GM21737 (cell line): Measurements from ENCODE around the gene EIF4A3.

Source experiments
- ATAC-seq: cut with Tn5 transposase; IDR thresholded peaks from one replicate; pipeline ENCODE4 v1.9.1; 2021; ENCODE audit warnings: mild to moderate bottlenecking, moderate library complexity; ENCODE audit not compliant: unreplicated experiment

The EIF4A3 gene

DNA sequence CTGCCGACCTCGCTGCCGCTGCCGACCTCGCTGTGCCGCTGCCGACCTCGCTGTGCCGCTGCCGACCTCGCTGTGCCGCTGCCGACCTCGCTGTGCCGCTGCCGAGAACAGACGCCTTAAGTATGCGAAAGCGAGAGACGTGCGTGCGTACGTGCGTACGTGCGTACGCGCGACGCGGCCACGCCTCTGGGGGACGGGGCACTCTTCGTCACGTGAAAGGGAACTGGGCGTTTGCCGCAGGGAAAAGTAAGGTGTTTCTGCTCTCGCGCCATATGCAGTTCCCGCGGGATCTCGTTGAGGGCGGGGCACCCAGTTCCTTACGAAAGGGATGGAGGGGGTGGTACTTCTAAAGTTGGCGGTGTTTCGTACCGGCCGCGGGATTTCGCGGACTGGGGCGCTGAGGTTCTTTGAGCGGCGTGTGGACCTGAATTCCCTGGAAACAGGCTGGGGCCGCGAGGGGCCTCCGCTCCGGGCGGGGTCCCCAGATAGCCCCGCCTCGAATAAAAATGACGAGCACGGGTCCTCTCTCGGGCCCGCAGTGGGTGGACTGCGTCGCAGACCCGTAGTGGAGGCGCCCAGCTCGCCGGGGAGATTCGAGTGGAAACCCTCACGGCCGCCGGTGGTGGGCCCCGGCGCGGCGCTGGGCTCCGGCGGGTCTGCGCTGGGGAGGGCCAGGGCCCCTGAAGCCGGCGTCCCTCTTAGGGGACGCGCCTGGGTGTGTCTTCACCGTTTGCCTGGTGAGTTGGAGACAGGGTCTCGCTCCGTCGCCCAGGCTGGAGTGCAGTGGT lies at the start of gene EIF4A3:
Gene EIF4A3, minus strand, starts transcription at position 94 of the 788 bp plus-strand sequence. CDS start 167 bp downstream, outside the sequence.
- ATAC-seq = peak; percentile 81

DNA sequence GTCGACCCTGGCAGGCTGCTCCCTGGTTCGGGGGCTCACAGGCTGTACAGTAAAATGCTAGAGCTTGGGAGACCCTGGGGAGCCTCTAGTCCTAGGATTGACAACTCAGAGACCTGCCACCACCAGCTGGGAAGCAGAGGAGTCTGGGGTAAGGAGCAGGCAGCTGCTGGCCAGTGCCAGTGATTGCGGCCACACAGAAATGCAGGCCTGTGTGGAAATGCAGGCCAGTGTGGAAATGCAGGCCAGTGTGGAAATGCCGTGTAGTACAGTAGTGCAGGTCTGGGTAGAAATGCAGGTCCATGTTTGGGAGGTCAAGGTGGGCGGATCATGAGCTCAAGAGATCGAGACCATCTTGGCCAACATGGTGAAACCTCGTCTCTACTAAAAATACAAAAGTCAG lies 49.7 kb upstream of the EIF4A3 start:
- ATAC-seq = no peak

DNA sequence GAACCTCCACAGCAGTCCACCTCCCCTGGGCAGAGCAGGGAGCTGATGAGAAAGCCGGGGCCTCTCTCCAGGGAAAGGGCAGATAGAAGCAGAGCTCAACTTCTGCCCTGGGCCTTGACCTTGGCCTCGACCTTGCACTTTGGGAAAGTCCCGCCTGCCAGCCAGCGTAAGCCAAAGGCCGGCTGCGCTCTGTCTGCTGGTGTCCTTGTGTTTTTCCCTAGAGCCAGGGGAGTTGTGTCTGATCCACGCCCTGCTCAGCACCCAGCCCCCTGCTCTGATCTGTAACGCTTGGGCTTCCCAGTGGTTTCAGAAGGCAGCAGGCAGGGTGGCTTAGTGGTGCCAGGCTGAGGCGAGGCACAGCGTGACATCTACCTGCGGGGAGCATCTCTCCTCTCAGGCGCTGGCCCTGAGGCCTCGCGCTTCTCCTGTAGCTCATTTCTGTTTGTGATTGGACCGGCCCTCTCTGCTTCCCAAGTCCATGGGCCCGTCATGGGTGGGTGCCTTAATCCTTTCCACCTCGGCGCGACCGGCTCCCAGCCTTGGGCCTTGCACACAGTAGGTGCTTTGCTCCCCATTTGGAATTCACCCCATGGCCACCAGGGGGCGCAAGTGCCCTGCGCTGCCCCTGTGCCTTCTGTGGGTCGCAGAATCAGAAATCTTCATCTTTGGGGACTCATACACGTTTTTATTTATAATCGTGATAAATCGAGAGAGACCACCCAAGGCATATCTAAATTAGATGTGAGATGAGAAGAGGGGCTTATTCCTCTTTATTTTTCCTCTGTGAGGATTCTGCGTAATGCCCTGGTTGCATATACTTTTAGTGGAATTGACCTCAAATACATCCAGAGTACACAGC lies 49.0 kb upstream of the EIF4A3 start:
- no peak for ATAC-seq

DNA sequence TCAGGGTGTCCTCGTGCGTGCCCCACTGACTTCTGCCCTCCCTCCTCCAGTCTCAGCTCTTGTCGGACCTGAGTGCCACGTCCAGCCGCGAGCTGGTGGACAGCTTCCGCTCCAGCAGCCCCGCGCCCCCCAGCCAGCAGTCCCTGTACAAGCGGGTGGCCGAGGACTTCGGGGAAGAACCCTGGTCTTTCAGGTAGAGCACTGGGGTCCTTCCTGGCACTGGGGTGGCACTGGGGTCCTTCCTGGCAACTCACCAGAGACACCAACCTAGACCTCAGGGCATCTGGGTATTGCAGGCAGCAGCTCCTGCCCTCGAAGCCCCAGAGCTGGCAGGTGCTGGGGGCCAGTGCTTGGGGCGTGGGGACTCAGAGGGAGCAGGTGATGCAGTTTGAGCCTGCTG lies 48.2 kb upstream of the EIF4A3 start:
- no peak for ATAC-seq

DNA sequence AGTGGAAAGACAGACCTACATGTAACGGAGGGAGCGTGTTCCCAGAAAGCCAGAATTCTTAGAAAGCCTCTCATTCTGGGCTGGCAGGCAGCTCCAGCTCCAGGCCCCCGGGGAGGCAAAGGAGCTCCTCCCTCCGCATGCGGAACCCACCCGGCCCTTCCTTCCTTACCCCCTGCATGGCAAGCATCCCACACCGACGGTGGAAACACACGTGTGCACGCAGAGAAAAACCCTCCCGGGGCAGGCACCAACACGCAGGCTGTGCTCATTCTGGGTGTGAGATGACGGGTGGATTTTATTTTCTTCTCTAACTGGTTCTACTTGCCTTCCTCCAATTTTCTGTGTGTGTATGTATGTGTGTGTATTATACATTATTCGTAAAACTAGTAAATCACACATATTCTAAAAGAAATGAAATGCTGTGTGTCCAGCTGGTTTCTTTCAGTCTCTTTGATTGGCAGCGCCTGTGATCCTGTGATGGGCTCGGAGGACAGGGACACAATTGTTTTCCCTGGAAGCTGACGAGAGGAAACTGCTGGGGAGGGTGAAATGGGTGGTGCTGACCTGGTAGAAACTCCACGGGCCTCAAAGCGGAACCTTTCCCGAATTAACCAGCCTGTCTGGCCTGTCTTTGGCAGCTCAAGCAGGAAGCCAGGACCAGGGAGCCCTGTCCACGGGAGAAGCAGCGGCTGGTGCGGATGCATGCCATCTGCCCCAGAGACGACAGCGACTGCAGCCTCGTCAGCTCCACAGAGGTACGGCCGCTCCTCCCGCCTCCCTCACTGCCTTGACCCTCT lies 45.1 kb upstream of the EIF4A3 start:
- no peak for ATAC-seq

DNA sequence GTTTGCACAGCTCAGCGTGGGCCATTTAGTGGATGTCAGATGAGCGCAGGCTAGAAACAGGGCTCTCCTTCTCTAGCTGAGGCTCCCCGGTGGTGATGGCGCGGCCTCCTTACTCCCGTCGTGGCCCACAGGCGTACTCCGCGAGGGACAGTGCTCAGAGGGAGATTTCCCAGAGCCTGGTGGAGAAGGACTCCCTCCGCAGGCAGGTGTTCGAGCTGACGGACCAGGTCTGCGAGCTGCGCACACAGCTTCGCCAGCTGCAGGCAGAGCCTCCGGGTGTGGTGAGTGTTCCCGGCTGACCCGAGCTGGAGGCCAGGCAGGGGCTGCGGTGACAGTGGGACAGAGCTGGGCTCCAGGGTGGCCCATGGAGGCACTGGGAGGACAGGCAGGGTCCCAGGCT lies 44.3 kb upstream of the EIF4A3 start:
- no peak for ATAC-seq

DNA sequence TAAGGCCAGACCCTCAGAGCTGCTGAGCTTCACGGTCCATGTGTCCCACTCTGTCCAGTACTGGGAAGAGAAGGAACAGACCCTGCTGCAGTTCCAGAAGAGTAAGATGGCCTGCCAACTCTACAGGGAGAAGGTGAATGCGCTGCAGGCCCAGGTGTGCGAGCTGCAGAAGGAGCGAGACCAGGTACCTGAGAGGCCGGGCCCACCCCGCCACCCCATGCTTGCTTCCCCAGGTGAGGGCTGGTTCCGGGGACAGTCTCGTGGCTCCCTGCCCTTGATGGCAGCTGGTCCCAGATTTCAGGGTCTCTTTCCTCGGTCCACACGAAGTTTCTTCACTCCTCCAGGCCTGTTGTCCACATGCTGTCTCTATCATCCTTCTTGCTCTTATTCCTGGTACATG lies 43.8 kb upstream of the EIF4A3 start:
- no peak for ATAC-seq

DNA sequence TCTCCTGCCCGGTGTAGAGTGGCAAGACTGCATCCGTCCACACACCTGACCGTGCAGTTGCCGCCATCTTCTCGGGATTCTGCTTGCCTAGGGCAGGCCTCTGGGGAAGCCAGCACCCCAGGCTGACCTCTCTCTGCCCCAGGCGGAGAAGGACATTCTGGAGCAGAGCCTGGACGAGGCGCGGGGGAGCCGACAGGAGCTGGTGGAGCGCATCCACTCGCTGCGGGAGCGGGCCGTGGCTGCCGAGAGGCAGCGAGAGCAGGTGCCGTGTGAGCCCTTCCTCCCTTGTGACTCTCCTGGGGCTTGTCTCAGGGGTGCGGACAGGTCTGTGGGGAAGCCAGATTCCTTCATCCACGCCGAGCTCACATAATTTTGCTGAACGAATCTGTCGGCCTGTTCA lies 42.7 kb upstream of the EIF4A3 start:
- ATAC-seq = no peak

DNA sequence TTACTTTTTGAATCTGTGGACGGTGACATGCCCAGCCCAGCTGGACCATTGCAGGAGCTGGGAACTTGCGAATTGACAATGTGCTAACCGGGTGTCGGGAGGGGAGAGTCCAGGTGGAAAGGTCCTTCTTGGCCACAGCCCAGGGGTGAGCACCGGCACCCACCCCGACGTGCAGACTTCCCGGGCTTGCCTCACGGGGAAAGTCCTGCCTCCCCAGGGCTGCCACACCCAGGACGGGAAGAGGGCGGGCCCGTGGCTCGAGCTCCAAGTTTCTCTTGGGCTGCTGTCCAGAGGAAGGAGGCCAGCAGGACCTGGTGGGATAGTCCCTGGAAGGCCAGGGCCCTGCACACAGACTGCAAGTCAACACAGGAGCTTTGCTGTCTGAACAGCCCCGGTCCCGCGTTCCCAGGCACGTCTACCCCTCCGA lies 40.6 kb upstream of the EIF4A3 start:
- no peak for ATAC-seq

DNA sequence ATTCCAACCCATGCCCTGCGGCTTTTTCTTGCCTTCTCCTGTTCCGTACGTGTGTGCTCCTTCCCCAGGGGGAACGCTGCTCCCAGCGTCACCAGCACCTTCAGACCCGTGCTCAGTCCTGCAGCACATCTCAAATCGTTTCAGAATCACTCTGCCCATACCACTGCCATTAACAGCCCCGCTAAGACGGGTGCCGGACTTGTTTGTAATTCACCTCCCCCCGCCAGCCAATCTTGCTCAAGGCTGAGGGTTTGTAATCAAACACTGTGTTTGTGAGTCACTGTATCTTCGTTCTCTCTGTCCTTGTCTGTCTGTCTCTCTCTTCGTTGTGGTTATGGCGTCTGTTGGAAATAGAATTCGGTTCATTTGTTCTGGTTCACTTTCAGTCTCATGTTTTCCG lies 40.2 kb upstream of the EIF4A3 start:
- no peak for ATAC-seq

DNA sequence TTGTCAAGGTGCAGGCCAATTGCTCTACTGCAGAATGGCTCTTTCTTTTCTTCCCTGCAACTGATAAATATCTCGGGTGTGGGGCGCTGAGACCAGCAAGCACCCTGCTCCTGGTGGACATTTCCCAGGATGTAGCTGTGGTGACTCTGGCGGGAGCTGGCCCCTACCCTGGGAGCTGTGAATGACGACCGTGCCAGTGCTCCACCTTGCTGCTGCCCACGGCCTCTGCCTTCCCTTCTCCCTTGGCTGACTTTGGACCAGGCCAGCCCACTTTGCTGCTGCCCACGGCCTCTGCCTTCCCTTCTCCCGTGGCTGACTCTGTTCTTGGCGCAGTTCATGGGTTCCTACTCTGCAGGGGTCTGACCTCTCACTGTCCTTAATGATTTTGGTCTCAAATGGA lies 39.0 kb upstream of the EIF4A3 start:
- no peak for ATAC-seq

DNA sequence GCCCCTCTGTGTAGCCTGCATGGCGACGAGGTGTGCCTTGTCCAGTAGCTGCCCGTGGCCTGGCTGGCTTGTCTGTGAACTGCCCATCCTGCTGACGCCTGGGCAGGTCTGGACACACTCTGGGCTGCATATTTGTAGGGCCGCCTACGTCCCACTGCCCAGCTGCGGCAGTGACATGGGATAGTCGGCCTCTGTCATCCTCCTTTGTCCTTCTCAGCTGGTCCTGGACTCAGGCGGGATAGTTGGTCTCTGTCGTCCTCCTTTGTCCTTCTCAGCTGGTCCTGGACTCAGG lies 37.4 kb upstream of the EIF4A3 start:
- ATAC-seq = no peak

DNA sequence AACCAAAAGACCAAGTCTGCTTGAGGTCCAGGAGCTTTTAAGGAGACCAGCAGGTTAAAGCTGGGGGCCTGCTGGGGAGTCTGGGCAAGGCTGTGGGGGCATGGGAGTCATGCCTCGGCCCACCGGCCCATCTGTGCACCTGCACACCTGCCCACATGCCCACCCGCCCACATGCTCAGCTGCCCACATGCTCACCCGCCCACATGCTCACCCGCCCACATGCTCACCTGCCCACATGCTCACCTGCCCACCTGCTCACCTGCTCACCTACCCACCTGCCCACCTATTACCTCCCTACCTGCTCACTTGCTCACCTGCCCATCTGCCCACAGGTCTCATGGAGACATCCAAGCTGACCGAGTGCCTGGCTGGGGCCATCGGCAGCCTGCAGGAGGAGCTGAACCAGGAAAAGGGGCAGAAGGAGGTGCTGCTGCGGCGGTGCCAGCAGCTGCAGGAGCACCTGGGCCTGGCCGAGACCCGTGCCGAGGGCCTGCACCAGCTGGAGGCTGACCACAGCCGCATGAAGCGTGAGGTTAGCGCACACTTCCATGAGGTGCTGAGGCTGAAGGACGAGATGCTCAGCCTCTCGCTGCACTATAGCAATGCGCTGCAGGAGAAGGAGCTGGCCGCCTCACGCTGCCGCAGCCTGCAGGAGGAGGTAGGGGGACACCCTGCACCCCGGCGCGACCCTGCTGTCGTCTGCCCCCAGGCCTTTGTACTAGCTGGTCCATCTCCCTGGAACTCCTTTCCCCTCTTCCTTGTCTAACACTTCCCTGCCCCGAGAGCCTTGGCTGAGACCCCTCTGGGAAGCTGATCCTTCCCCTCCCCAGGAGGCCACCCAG lies 36.9 kb upstream of the EIF4A3 start:
- ATAC-seq = no peak

DNA sequence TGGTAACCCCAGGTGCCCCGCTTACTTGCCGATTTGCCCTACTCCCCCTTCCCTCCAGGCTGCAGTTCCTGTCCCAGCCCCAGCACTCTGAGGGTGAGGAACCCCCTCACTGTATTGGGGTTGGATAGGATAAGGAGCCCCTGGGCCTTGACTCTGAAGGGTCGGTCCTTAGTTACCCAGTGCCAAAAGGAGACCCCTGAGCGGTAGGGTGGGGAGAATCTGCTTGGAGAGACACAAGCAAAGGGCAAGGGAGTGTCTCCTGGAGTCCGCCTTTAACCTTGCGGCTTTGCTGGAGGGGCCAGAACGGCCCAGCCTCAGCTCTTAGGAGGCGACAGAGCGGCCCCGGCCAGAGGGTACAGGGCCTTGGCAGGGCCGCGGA lies 35.9 kb upstream of the EIF4A3 start:
- no peak for ATAC-seq

DNA sequence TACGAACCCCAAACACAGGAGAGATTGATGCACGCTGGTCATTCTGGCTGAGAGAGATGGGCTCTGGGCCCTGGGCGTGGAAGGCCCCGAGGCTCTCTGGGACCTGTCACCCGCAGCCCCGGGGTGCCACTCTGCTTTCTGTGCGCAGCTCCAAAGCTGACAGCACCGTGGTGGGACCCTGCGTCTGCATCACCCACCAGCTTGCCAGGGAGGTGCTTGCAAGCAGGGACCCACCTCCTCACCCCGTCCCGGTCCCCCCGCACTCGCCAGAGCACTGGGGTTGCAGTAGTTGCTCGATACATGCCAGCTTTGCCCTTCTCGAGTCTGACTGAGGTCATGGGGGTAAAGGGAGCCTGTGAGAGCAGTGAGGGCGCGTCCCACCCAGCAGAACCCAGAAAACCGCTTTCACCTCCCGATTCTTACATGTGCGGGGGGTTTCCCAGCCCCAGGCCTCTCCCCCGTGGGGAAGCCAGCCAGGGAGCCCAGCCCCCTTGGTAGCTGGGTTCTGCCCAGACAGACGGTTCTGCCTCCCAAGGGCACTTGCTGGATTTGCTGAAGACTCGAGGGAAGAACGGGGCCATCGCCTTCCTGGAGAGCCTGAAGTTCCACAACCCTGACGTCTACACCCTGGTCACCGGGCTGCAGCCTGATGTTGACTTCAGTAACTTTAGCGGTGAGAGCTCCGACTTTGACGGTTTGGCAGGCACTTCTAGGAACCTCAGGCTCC lies 35.4 kb upstream of the EIF4A3 start:
- ATAC-seq = no peak

DNA sequence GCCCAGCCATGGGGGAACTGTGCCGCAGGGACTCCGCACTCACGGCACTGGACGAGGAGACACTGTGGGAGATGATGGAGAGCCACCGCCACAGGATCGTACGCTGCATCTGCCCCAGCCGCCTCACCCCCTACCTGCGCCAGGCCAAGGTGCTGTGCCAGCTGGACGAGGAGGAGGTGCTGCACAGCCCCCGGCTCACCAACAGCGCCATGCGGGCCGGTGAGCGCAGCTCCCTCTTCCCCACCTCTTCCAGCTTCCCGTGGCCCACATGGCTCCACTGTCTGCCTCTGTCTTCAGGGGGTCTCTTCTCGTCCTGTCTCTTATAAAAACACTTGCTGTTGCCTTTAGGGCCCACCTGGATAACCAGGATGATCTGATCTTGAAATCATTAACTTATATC lies 34.5 kb upstream of the EIF4A3 start:
- ATAC-seq = no peak

DNA sequence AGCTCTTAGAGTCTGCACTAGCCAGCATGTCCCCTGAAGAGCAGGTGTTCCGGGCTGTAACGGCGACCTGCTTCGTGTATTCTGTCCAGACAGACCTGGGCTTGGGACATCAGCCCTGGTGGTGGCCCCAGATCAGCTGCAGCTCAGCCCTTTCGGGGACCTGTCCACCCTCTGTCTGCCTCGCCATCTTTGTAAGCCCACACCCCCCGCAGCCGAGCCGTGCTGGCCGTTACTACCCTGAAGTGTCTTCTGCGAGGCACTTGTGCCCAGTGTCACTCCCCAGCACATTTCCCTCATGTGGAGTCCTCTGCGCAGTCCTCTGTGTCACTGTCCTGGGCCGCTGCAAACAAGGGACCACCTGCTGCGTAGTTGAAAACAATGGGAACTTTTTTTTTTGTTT lies 33.3 kb upstream of the EIF4A3 start:
- ATAC-seq = no peak

DNA sequence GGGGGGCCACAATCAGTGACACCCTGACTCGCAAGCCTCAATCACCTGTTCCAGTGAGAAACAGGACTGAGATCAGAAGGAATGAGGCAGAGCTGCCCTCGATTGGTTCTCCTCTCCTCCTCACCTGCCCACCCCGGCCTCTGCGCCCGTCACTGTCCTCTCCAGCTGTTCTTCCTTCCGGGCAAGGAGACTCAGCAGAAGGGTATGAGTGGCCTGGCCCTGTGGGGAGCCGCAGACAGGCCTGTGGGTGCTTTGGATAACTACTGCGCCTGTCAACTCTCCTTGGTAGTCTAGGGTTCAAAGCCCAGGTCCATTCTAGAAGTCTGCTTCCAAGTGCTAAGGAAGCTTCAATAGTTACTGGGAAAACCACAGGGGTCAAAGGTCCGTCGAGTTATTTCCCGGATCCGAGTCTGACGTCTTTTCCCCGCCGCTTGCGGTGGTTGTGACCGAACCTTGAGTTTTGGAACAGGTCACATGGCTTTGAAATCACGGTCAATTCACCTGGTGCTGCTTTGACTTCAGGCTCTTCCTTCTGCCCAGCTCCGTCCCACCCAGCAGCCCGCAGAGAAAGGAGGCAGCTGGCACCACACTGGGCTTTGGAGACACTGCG lies 31.2 kb upstream of the EIF4A3 start:
- no peak for ATAC-seq

DNA sequence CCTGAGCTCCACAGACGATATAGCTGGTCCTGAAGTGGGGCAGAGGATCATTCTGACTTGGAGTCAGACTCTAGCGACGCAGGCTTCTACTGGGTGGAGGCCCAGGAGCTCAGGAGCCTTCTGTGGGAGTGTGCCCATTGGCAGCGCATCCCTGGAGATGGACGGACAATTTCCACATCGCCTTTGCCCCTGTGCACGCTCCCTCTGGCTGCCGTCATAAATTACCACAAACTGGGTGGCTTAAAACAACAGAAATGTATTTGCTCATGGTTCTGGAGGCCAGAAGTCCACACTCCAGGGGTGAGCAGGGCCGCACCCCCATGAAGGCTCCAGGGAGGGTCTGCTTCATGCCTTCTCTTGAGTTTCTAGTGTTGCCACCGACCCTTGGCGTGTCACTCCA lies 29.8 kb upstream of the EIF4A3 start:
- ATAC-seq = no peak

DNA sequence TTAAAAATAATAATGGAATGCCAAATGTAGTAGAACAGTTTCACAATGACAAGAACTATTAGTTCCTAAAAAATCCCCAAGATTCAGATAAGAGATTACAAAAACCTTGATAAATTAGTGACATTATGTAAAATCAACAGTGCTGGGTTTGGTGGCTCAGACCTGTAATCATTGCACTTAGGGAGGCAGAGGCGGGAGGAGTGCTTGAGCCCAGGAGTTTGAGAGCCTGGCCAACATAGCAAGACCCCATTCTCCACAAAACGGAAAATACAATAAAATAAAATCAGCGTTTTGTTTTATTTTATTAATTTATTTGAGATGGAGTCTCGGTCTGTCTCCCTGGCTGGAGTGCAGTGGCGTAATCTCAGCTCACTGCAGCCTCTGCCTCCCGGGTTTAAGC lies 27.0 kb upstream of the EIF4A3 start:
- ATAC-seq = no peak
